SK-N-MC (cell line): ENCODE data around the gene SNX17.

Experiments used
- EZH2 ChIP-seq: fragments of 200-600 bp; sonication (generic); IDR thresholded peaks from one replicate; pipeline ENCODE4 v1.6.1; 2017; ENCODE audit warnings: antibody characterized with exemption
- FOXP2 ChIP-seq: optimal IDR thresholded peaks from 2 replicates; pipeline ENCODE3; 2011; ENCODE audit warnings: mild to moderate bottlenecking, moderate library complexity; ENCODE audit not compliant: insufficient read depth; ENCODE audit errors: extremely low read length, control extremely low read depth

- no peak for TF ChIP-seq FOXP2
- TF ChIP-seq EZH2, result no peak
Measured at GRCh38 chr2:27421660-27422250, 51.3 kb downstream of the SNX17 start.
